ENCODE data around the gene CUL4A. TPM values are rescaled to one million over a fixed set of nuclear protein-coding genes. Genes with fewer than 3 reads are reported as not detected.

CUL4A gene
- total RNA-seq, 1 donor from 2014 or later = 81.3 TPM

DNA sequence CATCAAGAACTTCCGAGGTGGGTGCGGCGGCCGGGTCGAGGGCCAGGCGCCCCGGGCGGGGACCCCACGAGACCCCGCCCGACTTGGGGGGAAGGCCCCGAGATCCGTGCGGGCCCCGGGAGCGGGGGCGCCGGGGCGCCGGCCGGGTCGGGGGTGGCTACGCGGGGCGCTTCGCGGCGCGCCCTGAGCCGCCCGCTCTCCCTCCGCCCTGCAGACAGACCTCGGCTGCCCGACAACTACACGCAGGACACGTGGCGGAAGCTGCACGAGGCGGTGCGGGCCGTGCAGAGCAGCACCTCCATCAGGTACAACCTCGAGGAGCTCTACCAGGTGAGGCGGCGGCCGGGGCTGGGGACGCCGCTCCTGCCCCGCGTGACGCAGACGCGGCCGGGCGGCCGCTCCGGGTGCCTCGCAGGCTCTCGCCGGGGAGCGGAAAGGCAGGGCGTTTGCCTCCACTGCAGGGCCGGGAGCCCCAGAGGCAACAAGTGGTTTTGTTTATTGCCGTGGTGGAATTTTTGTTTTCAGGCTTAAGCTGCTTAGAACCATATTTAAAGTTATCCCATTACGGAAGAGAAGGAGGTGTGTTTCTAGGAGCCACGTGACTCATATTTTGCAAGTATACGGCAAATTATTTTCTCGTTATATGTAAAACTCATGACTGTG lies 477 bp downstream of the CUL4A start:
- Histone ChIP-seq H4K20me1 (ENCODE audit: insufficient read depth, low read length) (peaks cover 57% of the 10 kb centered on the region), H2AFZ (ENCODE audit: low read depth, low read length) (peak overlapping the region; percentile 72), H3K79me2 (ENCODE audit: insufficient read depth, low read length) (peaks cover 89% of the 10 kb centered on the region), H3K4me1 (ENCODE audit: insufficient read depth, low read length) (peaks cover 21% of the 10 kb centered on the region), H3K4me3 (ENCODE audit: insufficient read depth, low read depth, low read length) (peak overlapping the region; percentile 80), H3K9ac (ENCODE audit: low read length) (peak overlapping the region; percentile 97), H3K9me3 (ENCODE audit: insufficient read depth, low read depth, low read length) (no peaks in the 10 kb centered on the region), H3K36me3 (ENCODE audit: insufficient read depth, low read length) (peaks cover 8% of the 10 kb centered on the region), H3K27ac (ENCODE audit: low read depth, low read length) (peak overlapping the region; percentile 69), H3K27me3 (ENCODE audit: insufficient read depth, low read length) (no peaks in the 10 kb centered on the region), H3K4me2 (ENCODE audit: low read length) (peak overlapping the region; percentile 90)
- no peaks in the 10 kb centered on the region for H3K27me3 Mint-ChIP-seq (ENCODE audit: low read depth, unreplicated experiment)
- H3K4me3 Mint-ChIP-seq (ENCODE audit: unreplicated experiment) = peak overlapping the region; percentile 90
- H3K4me1 Mint-ChIP-seq (ENCODE audit: low read depth, unreplicated experiment) = peaks cover 16% of the 10 kb centered on the region
- TF ChIP-seq, protein P1, sequence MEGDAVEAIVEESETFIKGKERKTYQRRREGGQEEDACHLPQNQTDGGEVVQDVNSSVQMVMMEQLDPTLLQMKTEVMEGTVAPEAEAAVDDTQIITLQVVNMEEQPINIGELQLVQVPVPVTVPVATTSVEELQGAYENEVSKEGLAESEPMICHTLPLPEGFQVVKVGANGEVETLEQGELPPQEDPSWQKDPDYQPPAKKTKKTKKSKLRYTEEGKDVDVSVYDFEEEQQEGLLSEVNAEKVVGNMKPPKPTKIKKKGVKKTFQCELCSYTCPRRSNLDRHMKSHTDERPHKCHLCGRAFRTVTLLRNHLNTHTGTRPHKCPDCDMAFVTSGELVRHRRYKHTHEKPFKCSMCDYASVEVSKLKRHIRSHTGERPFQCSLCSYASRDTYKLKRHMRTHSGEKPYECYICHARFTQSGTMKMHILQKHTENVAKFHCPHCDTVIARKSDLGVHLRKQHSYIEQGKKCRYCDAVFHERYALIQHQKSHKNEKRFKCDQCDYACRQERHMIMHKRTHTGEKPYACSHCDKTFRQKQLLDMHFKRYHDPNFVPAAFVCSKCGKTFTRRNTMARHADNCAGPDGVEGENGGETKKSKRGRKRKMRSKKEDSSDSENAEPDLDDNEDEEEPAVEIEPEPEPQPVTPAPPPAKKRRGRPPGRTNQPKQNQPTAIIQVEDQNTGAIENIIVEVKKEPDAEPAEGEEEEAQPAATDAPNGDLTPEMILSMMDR (IDR thresholded peaks at IDR 0.05; ENCODE audit: insufficient read depth, low read depth, low read length) = no peak
- no peak for TF ChIP-seq EZH2 (IDR thresholded peaks at IDR 0.05; ENCODE audit: insufficient read depth, low read length)
- H3K27ac Mint-ChIP-seq (ENCODE audit: unreplicated experiment) = peak overlapping the region; percentile 64
- no peak for FAIRE-seq
- no peaks in the 10 kb centered on the region for H3K9me3 Mint-ChIP-seq (ENCODE audit: unreplicated experiment)
- H3K36me3 Mint-ChIP-seq (ENCODE audit: low read depth, unreplicated experiment) = peaks cover 3% of the 10 kb centered on the region
- DNase-seq (ENCODE audit: low read depth) = peak; percentile 37

DNA sequence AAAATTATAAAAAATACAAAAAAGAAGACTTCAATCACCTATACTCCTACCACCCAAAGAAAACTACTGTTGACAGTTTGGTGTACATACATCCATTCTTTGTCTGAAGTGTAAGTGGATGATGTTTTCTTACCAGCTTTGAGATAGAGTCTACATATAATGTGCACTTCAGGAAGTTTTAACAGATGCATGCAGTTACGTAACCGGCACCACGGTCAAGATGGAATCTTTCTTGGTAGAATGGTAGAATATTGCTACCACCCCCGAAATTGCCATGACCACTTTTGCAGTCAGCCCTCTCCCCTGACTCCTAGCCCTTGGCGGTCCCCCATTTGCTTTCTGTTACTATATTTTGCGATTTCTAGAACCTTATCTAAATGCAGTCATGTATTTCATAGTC lies 1.4 kb downstream of the CUL4A start:
- Histone ChIP-seq H3K4me3 (ENCODE audit: insufficient read depth, low read depth, low read length) (peak overlapping the region; percentile 80), H3K27me3 (ENCODE audit: insufficient read depth, low read length) (no peaks in the 10 kb centered on the region), H3K27ac (ENCODE audit: low read depth, low read length) (no peak overlapping the region), H4K20me1 (ENCODE audit: insufficient read depth, low read length) (peaks cover 59% of the 10 kb centered on the region), H2AFZ (ENCODE audit: low read depth, low read length) (no peak overlapping the region), H3K9ac (ENCODE audit: low read length) (no peak overlapping the region), H3K36me3 (ENCODE audit: insufficient read depth, low read length) (peaks cover 6% of the 10 kb centered on the region), H3K4me2 (ENCODE audit: low read length) (peak overlapping the region; percentile 90), H3K4me1 (ENCODE audit: insufficient read depth, low read length) (peaks cover 16% of the 10 kb centered on the region), H3K9me3 (ENCODE audit: insufficient read depth, low read depth, low read length) (no peaks in the 10 kb centered on the region), H3K79me2 (ENCODE audit: insufficient read depth, low read length) (peaks cover 89% of the 10 kb centered on the region)
- H3K9me3 Mint-ChIP-seq (ENCODE audit: unreplicated experiment) = no peaks in the 10 kb centered on the region
- FAIRE-seq (no peak), DNase-seq (ENCODE audit: low read depth) (no peak)
- H3K27ac Mint-ChIP-seq (ENCODE audit: unreplicated experiment) = peak overlapping the region; percentile 8
- no peaks in the 10 kb centered on the region for H3K27me3 Mint-ChIP-seq (ENCODE audit: low read depth, unreplicated experiment)
- H3K4me3 Mint-ChIP-seq (ENCODE audit: unreplicated experiment) = peak overlapping the region; percentile 90
- H3K4me1 Mint-ChIP-seq (ENCODE audit: low read depth, unreplicated experiment) = peaks cover 13% of the 10 kb centered on the region
- H3K36me3 Mint-ChIP-seq (ENCODE audit: low read depth, unreplicated experiment) = peaks cover 3% of the 10 kb centered on the region
- TF ChIP-seq, protein P1 (IDR thresholded peaks at IDR 0.05; ENCODE audit: insufficient read depth, low read depth, low read length) = no peak
- TF ChIP-seq EZH2 (IDR thresholded peaks at IDR 0.05; ENCODE audit: insufficient read depth, low read length) = no peak

DNA sequence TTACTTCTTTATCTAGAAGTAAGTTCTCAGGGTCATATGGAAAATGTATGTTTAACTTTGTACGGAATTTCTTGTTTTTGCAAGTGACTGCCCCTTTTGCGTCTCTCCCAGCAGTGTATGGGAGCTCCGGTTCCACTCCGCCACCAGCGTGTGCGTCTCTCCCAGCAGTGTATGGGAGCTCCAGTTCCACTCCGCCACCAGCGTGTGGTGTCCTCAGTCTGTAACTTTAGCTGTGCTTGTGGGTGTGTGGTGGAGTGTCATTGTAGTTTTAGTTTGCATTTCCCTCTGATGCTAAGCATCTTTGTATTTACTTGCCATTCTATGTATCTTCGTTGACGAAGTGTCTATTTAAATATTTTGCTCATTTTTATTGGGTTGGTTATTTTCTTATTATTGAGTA lies 2.4 kb downstream of the CUL4A start:
- Histone ChIP-seq H3K4me1 (ENCODE audit: insufficient read depth, low read length) (peaks cover 25% of the 10 kb centered on the region), H3K27me3 (ENCODE audit: insufficient read depth, low read length) (no peaks in the 10 kb centered on the region), H2AFZ (ENCODE audit: low read depth, low read length) (no peak overlapping the region), H3K4me2 (ENCODE audit: low read length) (no peak overlapping the region), H3K4me3 (ENCODE audit: insufficient read depth, low read depth, low read length) (no peak overlapping the region), H3K27ac (ENCODE audit: low read depth, low read length) (no peak overlapping the region), H3K9ac (ENCODE audit: low read length) (no peak overlapping the region), H3K36me3 (ENCODE audit: insufficient read depth, low read length) (peaks cover 4% of the 10 kb centered on the region), H3K79me2 (ENCODE audit: insufficient read depth, low read length) (peaks cover 89% of the 10 kb centered on the region), H3K9me3 (ENCODE audit: insufficient read depth, low read depth, low read length) (no peaks in the 10 kb centered on the region), H4K20me1 (ENCODE audit: insufficient read depth, low read length) (peaks cover 64% of the 10 kb centered on the region)
- peaks cover 3% of the 10 kb centered on the region for H3K36me3 Mint-ChIP-seq (ENCODE audit: low read depth, unreplicated experiment)
- peaks cover 11% of the 10 kb centered on the region for H3K4me1 Mint-ChIP-seq (ENCODE audit: low read depth, unreplicated experiment)
- H3K4me3 Mint-ChIP-seq (ENCODE audit: unreplicated experiment) = peak overlapping the region; percentile 90
- no peak overlapping the region for H3K27ac Mint-ChIP-seq (ENCODE audit: unreplicated experiment)
- no peaks in the 10 kb centered on the region for H3K27me3 Mint-ChIP-seq (ENCODE audit: low read depth, unreplicated experiment)
- no peak for TF ChIP-seq EZH2 (IDR thresholded peaks at IDR 0.05; ENCODE audit: insufficient read depth, low read length)
- TF ChIP-seq, protein P1 (IDR thresholded peaks at IDR 0.05; ENCODE audit: insufficient read depth, low read depth, low read length) = no peak
- DNase-seq (ENCODE audit: low read depth) = no peak
- H3K9me3 Mint-ChIP-seq (ENCODE audit: unreplicated experiment) = no peaks in the 10 kb centered on the region
- FAIRE-seq = no peak
